AG10803 (cell line): ENCODE results near the gene PTH1R.

Experiments used
- DNase-seq: peaks from one replicate; pipeline ENCODE4 v3.0.0; 2010; ENCODE audit warnings: low read depth
- H3K4me3 ChIP-seq: 2 replicates; pipeline ENCODE4 v1.5.1; 2011; ENCODE audit warnings: mild to moderate bottlenecking, low read length, control low read depth
- CTCF ChIP-seq: conservative IDR thresholded peaks from 2 replicates; pipeline ENCODE4 v1.5.1; 2011; ENCODE audit warnings: mild to moderate bottlenecking, low read length, control low read depth, inconsistent platforms

The PTH1R gene

GRCh38 chr3:46835054-46835453, 42.5 kb upstream of the PTH1R start:
- H3K4me3 ChIP-seq: no peak overlapping the region
- TF ChIP-seq CTCF: no peak
- DNase-seq: no peak

- H3K4me3 ChIP-seq: no peak overlapping the region
- DNase-seq: no peak
- TF ChIP-seq CTCF: no peak
Measured at GRCh38 chr3:46835491-46835890, 42.0 kb upstream of the PTH1R start.

- no peak overlapping the region for H3K4me3 ChIP-seq
- TF ChIP-seq CTCF: no peak
- DNase-seq: no peak
Measured at GRCh38 chr3:46838301-46838700, 39.2 kb upstream of the PTH1R start.

- no peak for DNase-seq
- H3K4me3 ChIP-seq: no peak overlapping the region
- TF ChIP-seq CTCF: no peak
Measured at GRCh38 chr3:46840491-46840890, 37.0 kb upstream of the PTH1R start.

GRCh38 chr3:46843508-46843907, 34.0 kb upstream of the PTH1R start:
- no peak for TF ChIP-seq CTCF
- DNase-seq: no peak
- H3K4me3 ChIP-seq: no peak overlapping the region

- H3K4me3 ChIP-seq: no peak overlapping the region
- no peak for DNase-seq
- no peak for TF ChIP-seq CTCF
Measured at GRCh38 chr3:46844397-46844796, 33.1 kb upstream of the PTH1R start.

- no peak for TF ChIP-seq CTCF
- DNase-seq: no peak
- no peak overlapping the region for H3K4me3 ChIP-seq
Measured at GRCh38 chr3:46844881-46845312, 32.6 kb upstream of the PTH1R start.
